Keratinocyte (primary cell): ENCODE data around the gene SYPL1. TPM values are rescaled to one million over a fixed set of nuclear protein-coding genes. Genes with fewer than 3 reads are reported as not detected.

Source experiments
- DNase-seq: peaks from one replicate; pipeline ENCODE4 v3.0.0-alpha.2; 2011; ENCODE audit warnings: low read depth, missing footprints, low spot score
- FAIRE-seq: peaks from 2 replicates; lab custom pipeline; 2011; peaks lifted over from hg19 to GRCh38; lab: Jason Lieb, UNC
- H2AFZ ChIP-seq: 2 replicates; pipeline ENCODE4 v1.6.0; 2012; ENCODE audit warnings: low read length, control low read depth, inconsistent platforms; ENCODE audit not compliant: control insufficient read depth
- H3K27ac ChIP-seq: 2 replicates; pipeline ENCODE4 v1.5.1; 2011; ENCODE audit warnings: low read length; ENCODE audit not compliant: control insufficient read depth, insufficient read depth
- H3K27me3 ChIP-seq: 3 replicates; pipeline ENCODE4 v1.6.0; 2011; ENCODE audit warnings: low read length; ENCODE audit not compliant: control insufficient read depth, insufficient read depth; ENCODE audit errors: extremely low read depth
- H3K36me3 ChIP-seq, 2 experiments: 2 replicates in 1 of 2; 3 replicates in 1 of 2; pipeline ENCODE4 v1.5.1; 2011; ENCODE audit warnings: low read length in 2 of 2, mild to moderate bottlenecking in 1 of 2; ENCODE audit not compliant: control insufficient read depth in 2 of 2, insufficient read depth in 2 of 2; ENCODE audit errors: extremely low read depth in 1 of 2
- H3K4me1 ChIP-seq: 3 replicates; pipeline ENCODE4 v1.5.1; 2011; ENCODE audit warnings: low read length; ENCODE audit not compliant: control insufficient read depth, insufficient read depth; ENCODE audit errors: extremely low read depth
- H3K4me2 ChIP-seq: 3 replicates; pipeline ENCODE4 v1.6.0; 2011; ENCODE audit warnings: low read depth, low read length; ENCODE audit not compliant: control insufficient read depth, insufficient read depth; ENCODE audit errors: extremely low read depth
- H3K4me3 ChIP-seq, 3 experiments: fragments of 200-600 bp in 1 of 3; sonication (generic) in 1 of 3; 2 replicates in 2 of 3; 3 replicates in 1 of 3; pipeline ENCODE4 v1.5.1; 2011 to 2016; ENCODE audit warnings: low read length in 3 of 3, mild to moderate bottlenecking in 3 of 3, control low read depth in 2 of 3, inconsistent platforms in 1 of 3, low read depth in 1 of 3, mixed read lengths in 1 of 3, mixed run types in 1 of 3, moderate library complexity in 1 of 3; ENCODE audit not compliant: control insufficient read depth in 2 of 3, insufficient read depth in 2 of 3; ENCODE audit errors: extremely low read depth in 1 of 3
- H3K79me2 ChIP-seq: 2 replicates; pipeline ENCODE4 v1.6.0; 2012; ENCODE audit warnings: low read length; ENCODE audit not compliant: control insufficient read depth, insufficient read depth
- H3K9ac ChIP-seq: 3 replicates; pipeline ENCODE4 v1.6.0; 2011; ENCODE audit warnings: low read length; ENCODE audit not compliant: control insufficient read depth, insufficient read depth; ENCODE audit errors: extremely low read depth
- H3K9me1 ChIP-seq: 3 replicates; pipeline ENCODE4 v1.6.0; 2011; ENCODE audit warnings: low read length; ENCODE audit not compliant: control insufficient read depth, insufficient read depth; ENCODE audit errors: extremely low read depth
- H3K9me3 ChIP-seq: 2 replicates; pipeline ENCODE4 v1.5.1; 2012; ENCODE audit warnings: low read depth, low read length; ENCODE audit not compliant: control insufficient read depth
- H4K20me1 ChIP-seq: 3 replicates; pipeline ENCODE4 v1.6.0; 2011; ENCODE audit warnings: low read length; ENCODE audit not compliant: control insufficient read depth, insufficient read depth; ENCODE audit errors: extremely low read depth
- EZH2 ChIP-seq: IDR thresholded peaks from one replicate; pipeline ENCODE4 v1.6.1; 2012; ENCODE audit warnings: inconsistent platforms, mild to moderate bottlenecking, low read length, moderate library complexity
- dilution Hi-C: fragments of 300-500 bp; cut with MboI; formaldehyde crosslinking; loops from one replicate; pipeline ENCODE4 v1.7.0; 2020; ENCODE audit warnings: low sequenced_read_pairs; ENCODE audit not compliant: extremely low pct_ligation_motif_present
- polyA plus RNA-seq, 5 experiments: library from polyadenylated mRNA; depleted of rRNA in 3 of 5; stranded (reverse) in 3 of 5; stranded (forward) in 1 of 5; unstranded in 1 of 5; fragments of >200 nt; gene quantifications; 1 replicate in 1 of 5; 2 replicates in 3 of 5; 3 replicates in 1 of 5; pipeline versions ENCODE4 v1.2.1 to v1.2.3, GENCODE V29; 2011 to 2012; ENCODE audit warnings: missing spikeins in 2 of 5, low read depth in 1 of 5, low replicate concordance in 1 of 5
- TF ChIP-seq, protein P1 (sequence below), 3 experiments: IDR thresholded peaks in 1 of 3; conservative IDR thresholded peaks in 1 of 3; optimal IDR thresholded peaks in 1 of 3; 2 replicates in 2 of 3; 3 replicates in 1 of 3; pipeline versions ENCODE3 to v1.5.1; 2011; ENCODE audit warnings: low read length in 3 of 3, mild to moderate bottlenecking in 3 of 3, moderate library complexity in 2 of 3, control low read depth in 1 of 3, inconsistent platforms in 1 of 3; ENCODE audit not compliant: insufficient read depth in 2 of 3; ENCODE audit errors: extremely low read depth in 1 of 3

Gene SYPL1
- polyA plus RNA-seq, 1 donor (not counting 4 experiments of a cell fraction or from before 2014, with no cell fraction given): 254 TPM

DNA sequence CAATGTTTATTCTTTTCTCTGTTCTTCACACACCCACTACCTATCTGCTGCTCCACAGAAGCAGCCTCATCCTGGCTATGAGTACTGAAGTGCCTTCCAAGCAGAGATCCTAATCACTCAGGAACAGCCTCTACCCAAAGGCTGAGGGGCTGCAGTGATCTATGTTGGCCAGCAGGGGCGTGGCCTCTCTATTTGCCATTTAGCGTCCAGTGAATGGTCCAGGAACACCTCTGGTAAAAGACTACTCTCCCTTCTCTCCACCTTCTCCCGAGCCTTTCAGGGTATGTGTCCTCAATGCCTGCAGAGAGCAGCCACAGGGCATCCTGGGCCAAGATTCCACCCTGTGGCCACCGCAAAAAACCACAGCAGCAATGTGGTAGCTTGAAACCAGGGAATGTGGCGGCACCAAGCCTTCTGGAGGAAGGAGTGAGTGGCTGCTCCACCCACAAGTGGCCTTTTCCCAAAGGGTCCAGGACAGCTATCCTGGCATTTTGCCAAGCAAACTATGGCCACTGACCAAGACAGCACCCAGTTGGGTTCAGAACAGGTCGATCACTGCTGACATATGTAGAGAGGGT lies 70.9 kb downstream of the SYPL1 start:
- Histone ChIP-seq H4K20me1 (no peaks in the 10 kb centered on the region), H3K79me2 (no peaks in the 10 kb centered on the region), H2AFZ (no peak overlapping the region), H3K9me1 (no peaks in the 10 kb centered on the region), H3K36me3 (no peaks in the 10 kb centered on the region), H3K4me1 (peaks cover 5% of the 10 kb centered on the region), H3K9ac (no peak overlapping the region), H3K4me3 (no peak overlapping the region), H3K4me2 (no peak overlapping the region), H3K27me3 (no peaks in the 10 kb centered on the region), H3K27ac (no peak overlapping the region), H3K9me3 (no peaks in the 10 kb centered on the region)
- FAIRE-seq (peak; percentile 5), DNase-seq (no peak)
- dilution Hi-C loops: no loop called here
- no peak for TF ChIP-seq EZH2
- TF ChIP-seq, protein P1, sequence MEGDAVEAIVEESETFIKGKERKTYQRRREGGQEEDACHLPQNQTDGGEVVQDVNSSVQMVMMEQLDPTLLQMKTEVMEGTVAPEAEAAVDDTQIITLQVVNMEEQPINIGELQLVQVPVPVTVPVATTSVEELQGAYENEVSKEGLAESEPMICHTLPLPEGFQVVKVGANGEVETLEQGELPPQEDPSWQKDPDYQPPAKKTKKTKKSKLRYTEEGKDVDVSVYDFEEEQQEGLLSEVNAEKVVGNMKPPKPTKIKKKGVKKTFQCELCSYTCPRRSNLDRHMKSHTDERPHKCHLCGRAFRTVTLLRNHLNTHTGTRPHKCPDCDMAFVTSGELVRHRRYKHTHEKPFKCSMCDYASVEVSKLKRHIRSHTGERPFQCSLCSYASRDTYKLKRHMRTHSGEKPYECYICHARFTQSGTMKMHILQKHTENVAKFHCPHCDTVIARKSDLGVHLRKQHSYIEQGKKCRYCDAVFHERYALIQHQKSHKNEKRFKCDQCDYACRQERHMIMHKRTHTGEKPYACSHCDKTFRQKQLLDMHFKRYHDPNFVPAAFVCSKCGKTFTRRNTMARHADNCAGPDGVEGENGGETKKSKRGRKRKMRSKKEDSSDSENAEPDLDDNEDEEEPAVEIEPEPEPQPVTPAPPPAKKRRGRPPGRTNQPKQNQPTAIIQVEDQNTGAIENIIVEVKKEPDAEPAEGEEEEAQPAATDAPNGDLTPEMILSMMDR (optimal IDR thresholded peaks at IDR 0.05 in 1 of 3, IDR thresholded peaks at IDR 0.05 in 1 of 3, conservative IDR thresholded peaks at IDR 0.05 in 1 of 3; ENCODE audit: extremely low read depth in 1 of 3, insufficient read depth in 2 of 3, low read length in 3 of 3): peak; percentile 74 to 93 (median 76)

Other genes starting within 250 kb of the SYPL1 start
- gene ATXN7L1, start 235.7 kb downstream of the SYPL1 start, polyA plus RNA-seq: 2.3 to 4.8 TPM (median 3.3 TPM) in 3 replicates
- gene CDHR3, start 149.0 kb downstream of the SYPL1 start, polyA plus RNA-seq: 0.32 to 1.2 TPM (median 0.64 TPM) in 3 replicates
- 59.3 to 94.2 TPM (median 71.7 TPM) in 3 replicates for gene NAMPT, start 172.7 kb upstream of the SYPL1 start, polyA plus RNA-seq